ENCODE measurements around the gene GPR21.
A peak's percentile ranks its signal among the peaks of the same experiment; 100 is the strongest.

Gene GPR21

DNA sequence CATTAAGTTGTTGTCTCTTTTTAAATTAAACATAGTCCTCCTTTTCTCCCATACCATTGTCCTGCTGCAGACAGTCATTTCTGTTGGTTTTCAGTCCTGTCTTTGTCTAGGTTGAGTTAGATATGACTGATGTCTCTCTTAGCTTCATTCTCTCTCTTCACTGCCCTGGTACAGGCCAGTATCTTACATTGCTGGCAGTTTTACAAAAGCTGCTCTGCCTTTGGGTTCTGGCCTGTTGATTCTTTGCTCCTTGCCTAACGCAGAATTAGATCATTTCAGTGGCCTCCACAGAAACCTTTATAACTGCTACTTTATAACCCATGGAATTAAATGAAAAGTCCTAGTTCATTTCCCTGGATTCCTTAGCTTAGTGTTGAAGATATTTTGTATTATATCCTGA is 33.7 kb downstream of the GPR21 start:
- no peak for DNase-seq

DNA sequence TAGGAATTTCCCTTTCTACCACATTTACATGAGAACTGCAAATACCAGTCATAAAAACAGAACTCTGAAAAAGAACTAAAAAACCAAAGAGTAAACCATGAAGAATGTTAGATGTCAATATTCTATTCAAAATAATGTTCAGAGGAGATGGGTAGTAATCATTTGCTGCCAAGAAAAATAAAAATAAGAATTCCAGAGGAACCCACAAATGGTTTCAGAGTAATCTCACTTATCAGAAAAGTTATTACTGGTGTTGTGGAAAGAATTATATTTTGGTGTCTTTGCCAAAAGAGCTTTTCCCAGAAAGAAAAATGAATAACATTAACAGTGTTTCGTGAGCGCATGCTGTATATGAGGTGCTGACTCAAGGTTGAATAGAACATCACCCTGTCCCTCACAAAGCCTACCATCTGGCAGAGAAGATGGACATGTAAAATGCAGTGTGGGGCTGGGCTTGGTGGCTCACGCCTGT is 35.6 kb downstream of the GPR21 start:
- no peak for DNase-seq

DNA sequence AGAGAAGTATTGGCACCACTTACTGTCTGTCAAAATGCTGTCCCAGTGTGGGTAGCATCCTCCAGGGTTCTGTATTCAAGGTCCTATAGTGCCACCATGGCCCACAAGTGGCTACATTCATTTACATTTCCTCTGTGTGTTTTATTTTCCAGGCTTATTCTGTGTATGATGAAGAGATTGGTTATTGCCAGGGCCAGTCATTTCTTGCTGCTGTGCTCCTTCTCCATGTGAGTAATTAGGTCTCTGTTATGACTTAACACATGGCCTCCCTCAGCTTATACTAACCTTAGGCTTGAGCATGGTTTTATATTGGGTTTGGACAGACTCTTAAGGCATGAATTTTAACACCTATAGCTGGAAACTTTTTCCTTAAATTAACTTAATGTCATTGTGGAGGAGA is 36.7 kb downstream of the GPR21 start:
- DNase-seq, result peak; percentile 58

DNA sequence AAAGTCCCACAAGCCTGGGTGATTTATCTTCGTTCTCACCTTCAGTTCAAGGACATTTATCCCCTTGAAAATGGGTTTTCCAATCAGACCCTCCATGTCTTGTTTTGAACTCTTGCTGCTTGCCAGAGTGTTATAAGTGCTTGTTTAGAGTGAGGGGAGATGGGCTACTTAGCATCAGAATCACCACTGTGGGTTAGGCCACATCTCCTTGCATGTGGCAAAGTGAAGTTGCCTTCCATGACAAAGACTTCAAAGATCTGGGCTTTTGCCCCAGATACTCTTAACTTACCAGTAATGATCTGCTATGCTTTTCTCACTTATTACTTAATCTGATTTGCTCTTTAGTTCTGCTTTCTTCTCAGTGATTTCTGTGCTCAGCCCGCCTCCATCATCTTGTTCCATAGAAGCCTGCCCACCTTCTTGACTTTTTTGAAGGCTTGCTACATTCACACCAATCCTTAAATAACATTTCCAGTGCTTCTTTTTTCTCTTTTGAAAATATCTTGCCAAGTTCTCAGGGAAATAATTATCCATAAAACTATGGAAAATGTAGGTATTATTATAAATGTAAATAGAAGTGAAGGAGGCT is 39.0 kb downstream of the GPR21 start:
- DNase-seq, result no peak

DNA sequence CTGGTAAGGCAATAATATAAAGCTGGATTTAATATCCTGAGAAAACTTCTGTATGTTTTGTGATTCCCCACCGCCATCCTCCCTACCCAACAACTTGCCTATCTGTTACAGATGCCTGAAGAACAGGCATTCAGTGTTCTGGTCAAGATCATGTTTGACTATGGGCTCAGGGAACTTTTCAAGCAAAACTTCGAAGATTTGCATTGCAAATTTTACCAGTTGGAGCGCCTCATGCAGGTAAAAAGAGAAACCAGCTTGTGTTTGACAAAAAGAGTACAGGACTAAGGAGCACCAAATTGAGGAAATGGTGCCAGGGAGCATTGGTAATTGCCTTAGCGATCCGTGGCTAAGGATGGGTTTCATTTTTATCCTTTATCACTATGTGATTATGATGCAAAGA is 40.0 kb downstream of the GPR21 start:
- no peak for DNase-seq

DNA sequence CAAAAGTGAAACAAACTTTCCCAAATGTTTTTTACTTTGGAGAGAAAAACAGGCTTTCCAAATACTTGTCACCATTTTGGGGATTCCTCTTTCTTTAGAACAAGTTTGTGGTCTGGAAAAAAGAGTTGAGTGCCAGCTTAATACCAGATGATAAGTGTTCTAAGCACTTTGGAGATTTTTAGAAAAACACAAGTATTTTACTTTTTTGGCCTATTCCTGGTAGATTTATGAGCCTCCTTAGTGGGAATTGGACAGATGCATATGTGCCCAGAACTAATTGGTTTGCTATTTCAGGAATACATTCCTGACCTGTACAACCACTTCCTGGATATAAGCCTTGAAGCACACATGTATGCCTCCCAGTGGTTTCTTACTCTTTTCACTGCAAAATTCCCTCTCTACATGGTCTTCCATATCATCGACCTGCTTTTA is 40.5 kb downstream of the GPR21 start:
- no peak for DNase-seq

DNA sequence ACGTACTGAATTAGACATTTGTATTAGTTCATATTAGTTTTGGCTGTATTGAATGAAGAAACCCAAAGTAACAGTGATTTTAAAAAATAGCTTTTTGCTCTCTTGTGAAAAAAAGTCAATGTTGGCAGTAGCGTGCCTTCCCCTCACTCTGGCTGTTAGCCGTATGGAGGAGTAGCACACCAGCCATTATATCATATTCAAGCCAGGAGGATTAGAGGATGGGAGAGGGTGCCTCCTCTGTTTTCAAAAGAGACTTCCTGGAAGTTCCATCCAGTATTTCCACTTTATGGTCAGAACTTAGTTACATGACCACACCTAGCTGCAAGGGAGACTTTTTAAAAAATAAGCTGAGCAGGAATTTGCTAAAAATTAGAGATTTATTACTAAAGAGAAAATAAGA is 41.2 kb downstream of the GPR21 start:
- no peak for DNase-seq

DNA sequence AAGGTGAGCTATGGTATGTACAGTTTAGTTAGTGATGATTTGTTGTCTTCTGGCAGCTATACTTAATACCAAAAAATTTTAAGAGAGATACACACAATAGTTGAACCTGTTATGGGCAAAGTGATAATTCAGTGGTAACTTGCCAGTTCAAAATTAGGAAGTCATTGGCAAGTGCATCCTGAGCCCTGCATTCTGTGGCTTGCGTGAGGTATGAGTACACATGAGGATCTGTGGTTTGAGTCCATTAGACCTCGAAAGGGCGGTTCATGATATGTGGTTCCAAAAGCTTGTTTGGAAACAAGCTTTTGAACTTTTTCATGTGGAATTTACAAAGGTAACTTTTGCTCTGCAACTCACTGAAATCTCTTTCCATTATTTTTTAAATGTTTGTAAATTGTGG is 47.0 kb downstream of the GPR21 start:
- no peak for DNase-seq

DNA sequence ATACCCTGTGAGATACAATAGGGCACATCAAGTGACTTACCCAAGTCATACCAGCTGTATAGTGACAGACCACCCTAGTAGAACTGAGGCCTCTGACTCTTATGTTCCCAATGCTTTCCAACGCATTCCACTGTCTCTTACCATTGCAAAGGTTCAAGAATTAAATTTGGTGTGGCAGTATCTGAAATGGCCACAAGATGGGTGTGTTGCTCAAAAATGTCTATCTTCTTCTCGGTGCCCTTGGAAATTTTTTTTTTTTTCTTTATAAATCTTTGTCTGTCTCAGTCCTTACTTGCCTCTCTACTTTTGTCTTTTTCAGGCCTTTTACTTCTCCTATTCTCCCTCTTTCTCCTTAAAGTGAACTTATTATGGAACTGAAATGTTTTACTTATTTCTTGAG is 48.4 kb downstream of the GPR21 start:
- DNase-seq, result peak; percentile 18

DNA sequence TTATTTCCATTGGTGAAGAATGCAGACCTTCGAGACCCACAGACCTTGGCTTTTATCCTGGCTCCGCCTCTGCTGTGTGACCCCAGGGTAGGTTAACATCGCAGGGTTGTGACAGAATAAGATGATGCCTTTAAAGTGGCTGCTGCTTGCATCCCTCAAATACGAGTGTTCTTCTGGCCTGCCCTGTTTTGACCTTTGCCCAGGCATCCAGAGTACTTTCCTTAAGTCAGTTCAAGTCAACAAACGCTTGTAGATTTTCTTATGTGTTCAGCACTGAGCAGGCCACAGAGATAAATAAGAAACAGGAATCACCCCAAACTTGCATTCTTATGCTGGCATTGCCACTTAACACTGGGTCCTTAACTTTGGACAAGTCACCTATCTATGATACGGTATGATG is 50.2 kb downstream of the GPR21 start:
- no peak for DNase-seq

DNA sequence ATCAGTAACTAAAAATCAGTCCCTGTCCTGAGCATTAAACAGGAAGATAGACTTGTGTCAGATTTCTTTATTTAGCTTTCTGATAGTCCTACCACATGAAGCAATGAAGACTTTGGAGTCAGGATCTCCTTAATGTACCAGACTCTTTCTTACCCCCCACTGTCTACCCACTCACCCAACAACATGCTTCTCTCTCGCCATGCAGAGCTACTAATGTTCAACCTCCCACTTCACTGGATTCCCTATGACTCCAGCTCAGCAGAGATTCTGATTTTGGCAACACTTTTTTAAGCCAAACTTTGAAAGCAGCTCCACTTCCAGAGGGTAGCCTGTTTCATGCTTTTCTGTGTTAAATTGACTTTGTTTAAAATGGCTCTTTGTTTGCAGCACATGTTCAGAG is 50.8 kb downstream of the GPR21 start:
- DNase-seq, result no peak

Measured in activated CD4-positive, alpha-beta T cell treated with anti-CD3 and anti-CD28 coated beads, Interleukin-2, amount 50 U/mL, for 16 hours (primary cell).